IMR-90 (cell line): ENCODE data around the gene FBXW2. TPM values are rescaled to one million over a fixed set of nuclear protein-coding genes. Genes with fewer than 3 reads are reported as not detected.

ENCODE experiments used
- ATAC-seq: fragments of 200-7000 bp; cut with Tn5 transposase; 2 replicates; pipeline ENCODE4 v1.9.1; 2020; ENCODE audit warnings: low read depth, mild to moderate bottlenecking, moderate library complexity
- BruUV-seq: library from RNA; stranded (reverse); fragments of 400-500 nt; replicated peaks from 2 replicates; lab custom pipeline; 2021; lab: Mats Ljungman, UMichigan
- CTCF ChIA-PET: fragments of 300-600 bp; formaldehyde crosslinking; extraction: SDS; loops from one replicate; lab custom pipeline; 2021; ENCODE audit warnings: antibody characterized with exemption; lab: Yijun Ruan, JAX
- POLR2A ChIA-PET: fragments of 300-600 bp; sonication (Branson Sonifier 250); formaldehyde crosslinking; loops from one replicate; lab custom pipeline; 2022; ENCODE audit warnings: antibody characterized with exemption; ENCODE audit not compliant: unreplicated experiment; lab: Charles Lee
- DNase-seq: peaks from one replicate; pipeline ENCODE4 v3.0.0; 2013
- H2AFZ ChIP-seq: replicated peaks from 2 replicates; pipeline ENCODE3; 2013; ENCODE audit warnings: low read length, mild to moderate bottlenecking; ENCODE audit not compliant: poor library complexity
- H2AK5ac ChIP-seq: 2 replicates; pipeline ENCODE4 v1.6.1; 2013; ENCODE audit warnings: low read depth, low read length, inconsistent platforms
- H2AK9ac ChIP-seq: replicated peaks from 2 replicates; pipeline ENCODE3; 2013; ENCODE audit warnings: mild to moderate bottlenecking, low read depth, low read length, moderate library complexity; ENCODE audit not compliant: poor library complexity
- H2BK120ac ChIP-seq: 2 replicates; pipeline ENCODE4 v1.6.1; 2013; ENCODE audit warnings: low read depth, low read length, inconsistent platforms
- H2BK15ac ChIP-seq: 3 replicates; pipeline ENCODE4 v1.6.1; 2013; ENCODE audit warnings: low read depth, low read length, inconsistent platforms
- H2BK20ac ChIP-seq: 2 replicates; pipeline ENCODE4 v1.6.1; 2013; ENCODE audit warnings: low read depth, mild to moderate bottlenecking, inconsistent platforms, low read length, moderate library complexity
- H2BK5ac ChIP-seq: 2 replicates; pipeline ENCODE4 v1.6.1; 2013; ENCODE audit warnings: mild to moderate bottlenecking, low read depth, low read length, inconsistent platforms; ENCODE audit not compliant: poor library complexity, severe bottlenecking
- H3K14ac ChIP-seq: replicated peaks from 2 replicates; pipeline ENCODE4 v1.6.1; 2013; ENCODE audit warnings: low read depth, low read length, inconsistent platforms
- H3K18ac ChIP-seq: 2 replicates; pipeline ENCODE4 v1.6.1; 2013; ENCODE audit warnings: low read depth, low read length, control low read depth
- H3K23ac ChIP-seq: 2 replicates; pipeline ENCODE4 v1.6.1; 2013; ENCODE audit warnings: low read depth, low read length, inconsistent platforms
- H3K27ac ChIP-seq: 2 replicates; pipeline ENCODE4 v1.5.1; 2013; ENCODE audit warnings: mild to moderate bottlenecking, control low read depth, low read length; ENCODE audit not compliant: insufficient read depth
- H3K27me3 ChIP-seq: 2 replicates; pipeline ENCODE4 v1.6.1; 2013; ENCODE audit warnings: low read length; ENCODE audit not compliant: control insufficient read depth, insufficient read depth
- H3K36me3 ChIP-seq: 2 replicates; pipeline ENCODE4 v1.6.1; 2013; ENCODE audit warnings: low read length, mixed read lengths; ENCODE audit not compliant: control insufficient read depth, insufficient read depth
- H3K4ac ChIP-seq: 2 replicates; pipeline ENCODE4 v1.6.1; 2013; ENCODE audit warnings: low read depth, low read length, inconsistent platforms
- H3K4me1 ChIP-seq: 2 replicates; pipeline ENCODE4 v1.6.1; 2013; ENCODE audit warnings: low read length, mixed read lengths; ENCODE audit not compliant: control insufficient read depth, insufficient read depth
- H3K4me2 ChIP-seq: 2 replicates; pipeline ENCODE4 v1.6.1; 2013; ENCODE audit warnings: low read depth, mild to moderate bottlenecking, control low read depth, low read length, moderate library complexity
- H3K4me3 ChIP-seq: 2 replicates; pipeline ENCODE4 v1.5.1; 2013; ENCODE audit warnings: low read depth, mild to moderate bottlenecking, control low read depth, low read length, moderate library complexity; ENCODE audit not compliant: insufficient read depth
- H3K56ac ChIP-seq: 2 replicates; pipeline ENCODE4 v1.6.1; 2013; ENCODE audit warnings: low read length, inconsistent platforms; ENCODE audit not compliant: insufficient read depth; ENCODE audit errors: extremely low read depth
- H3K79me1 ChIP-seq, 2 experiments: 2 replicates each; pipeline ENCODE4 v1.6.1; 2013; ENCODE audit warnings: low read length in 2 of 2, inconsistent platforms in 1 of 2, low read depth in 1 of 2
- H3K9ac ChIP-seq: 2 replicates; pipeline ENCODE4 v1.6.1; 2013; ENCODE audit warnings: low read depth, low read length, control low read depth
- H3K9me1 ChIP-seq: 2 replicates; pipeline ENCODE4 v1.6.1; 2013; ENCODE audit warnings: low read length, inconsistent platforms; ENCODE audit not compliant: insufficient read depth
- H3K9me3 ChIP-seq: 2 replicates; pipeline ENCODE4 v1.6.1; 2013; ENCODE audit warnings: low read length; ENCODE audit not compliant: control insufficient read depth, insufficient read depth
- H4K20me1 ChIP-seq: 2 replicates; pipeline ENCODE4 v1.6.1; 2013; ENCODE audit warnings: low read length, inconsistent platforms; ENCODE audit not compliant: insufficient read depth
- H4K5ac ChIP-seq: 2 replicates; pipeline ENCODE4 v1.6.1; 2013; ENCODE audit warnings: mild to moderate bottlenecking, low read depth, low read length, control low read depth
- H4K8ac ChIP-seq, 2 experiments: 2 replicates each; pipeline ENCODE4 v1.6.1; 2013; ENCODE audit warnings: low read depth in 2 of 2, low read length in 2 of 2, control low read depth in 1 of 2, inconsistent platforms in 1 of 2
- H4K91ac ChIP-seq: 2 replicates; pipeline ENCODE4 v1.6.1; 2013; ENCODE audit warnings: low read depth, low read length, inconsistent platforms; ENCODE audit not compliant: insufficient read depth
- BHLHE40 ChIP-seq: fragments of 150-350 bp; IDR thresholded peaks from 2 replicates; pipeline ENCODE4 v1.6.1; 2016; ENCODE audit warnings: mild to moderate bottlenecking, low read depth, low read length
- CEBPB ChIP-seq: IDR thresholded peaks from 2 replicates; pipeline ENCODE4 v1.6.1; 2012; ENCODE audit warnings: low read depth, low read length, improper control_type of control experiment
- CHD1 ChIP-seq: IDR thresholded peaks from 2 replicates; pipeline ENCODE4 v1.6.1; 2012; ENCODE audit warnings: low read depth, low read length, improper control_type of control experiment
- ELK1 ChIP-seq: fragments of 150-350 bp; IDR thresholded peaks from 2 replicates; pipeline ENCODE4 v1.6.1; 2016; ENCODE audit warnings: low read depth, mild to moderate bottlenecking, low read length, moderate library complexity, borderline replicate concordance
- FOS ChIP-seq: fragments of 150-350 bp; IDR thresholded peaks from 2 replicates; pipeline ENCODE4 v1.6.1; 2016; ENCODE audit warnings: low read depth, low read length
- POLR2A ChIP-seq: IDR thresholded peaks from 2 replicates; pipeline ENCODE4 v1.6.1; 2012; ENCODE audit warnings: mild to moderate bottlenecking, low read depth, low read length
- RAD21 ChIP-seq: IDR thresholded peaks from 2 replicates; pipeline ENCODE4 v1.6.1; 2012; ENCODE audit warnings: low read length, improper control_type of control experiment
- RFX5 ChIP-seq: IDR thresholded peaks from 2 replicates; pipeline ENCODE4 v1.8.0; 2012; ENCODE audit warnings: low read depth, mild to moderate bottlenecking, low read length, moderate library complexity
- WGBS, 2 experiments: methylation state at CpG; one replicate each; pipeline versions ENCODE4 v1.1.5 to v1.1.7; 2013; ENCODE audit warnings: missing lambda C conversion rate in 2 of 2; ENCODE audit not compliant: insufficient read length in 1 of 2; ENCODE audit errors: extremely low coverage in 2 of 2; 5-methylcytosine and 5-hydroxymethylcytosine counted together
- dilution Hi-C: fragments of 300-500 bp; cut with HindIII; formaldehyde crosslinking; loops from one replicate; pipeline ENCODE4 v1.14.3; 2018; ENCODE audit warnings: low sequenced_read_pairs; ENCODE audit not compliant: unreplicated experiment
- in situ Hi-C: fragments of 300-500 bp; cut with MboI; formaldehyde crosslinking; loops from 3 replicates; pipeline ENCODE4 v1.14.3; 2019; ENCODE audit warnings: low sequenced_read_pairs, inconsistent platforms, mixed read lengths
- intact Hi-C: fragments of 100-400 bp; cut with micrococcal nuclease; formaldehyde crosslinking; loops from 2 replicates; pipeline ENCODE4 v1.10.0; 2022
- polyA plus RNA-seq, 3 experiments: library from polyadenylated mRNA; depleted of rRNA; stranded (reverse); fragments of >200 nt; gene quantifications; 2 replicates each; pipeline ENCODE4 v1.2.3, GENCODE V29; 2012; ENCODE audit warnings: low replicate concordance in 1 of 3
- total RNA-seq: library from RNA; depleted of rRNA; stranded (reverse); fragments of >200 nt; gene quantifications from 2 replicates; pipeline ENCODE4 v1.2.3, GENCODE V29; 2012
- TF ChIP-seq, protein P1 (sequence below): conservative IDR thresholded peaks from 2 replicates; pipeline ENCODE4 v1.5.1; 2012; ENCODE audit warnings: mild to moderate bottlenecking, low read depth, low read length, improper control_type of control experiment

FBXW2 gene
- total and polyA plus RNA-seq, 2 of the 4 experiments (the other 2 are of a cell fraction): 27.1 to 43.5 TPM

DNA sequence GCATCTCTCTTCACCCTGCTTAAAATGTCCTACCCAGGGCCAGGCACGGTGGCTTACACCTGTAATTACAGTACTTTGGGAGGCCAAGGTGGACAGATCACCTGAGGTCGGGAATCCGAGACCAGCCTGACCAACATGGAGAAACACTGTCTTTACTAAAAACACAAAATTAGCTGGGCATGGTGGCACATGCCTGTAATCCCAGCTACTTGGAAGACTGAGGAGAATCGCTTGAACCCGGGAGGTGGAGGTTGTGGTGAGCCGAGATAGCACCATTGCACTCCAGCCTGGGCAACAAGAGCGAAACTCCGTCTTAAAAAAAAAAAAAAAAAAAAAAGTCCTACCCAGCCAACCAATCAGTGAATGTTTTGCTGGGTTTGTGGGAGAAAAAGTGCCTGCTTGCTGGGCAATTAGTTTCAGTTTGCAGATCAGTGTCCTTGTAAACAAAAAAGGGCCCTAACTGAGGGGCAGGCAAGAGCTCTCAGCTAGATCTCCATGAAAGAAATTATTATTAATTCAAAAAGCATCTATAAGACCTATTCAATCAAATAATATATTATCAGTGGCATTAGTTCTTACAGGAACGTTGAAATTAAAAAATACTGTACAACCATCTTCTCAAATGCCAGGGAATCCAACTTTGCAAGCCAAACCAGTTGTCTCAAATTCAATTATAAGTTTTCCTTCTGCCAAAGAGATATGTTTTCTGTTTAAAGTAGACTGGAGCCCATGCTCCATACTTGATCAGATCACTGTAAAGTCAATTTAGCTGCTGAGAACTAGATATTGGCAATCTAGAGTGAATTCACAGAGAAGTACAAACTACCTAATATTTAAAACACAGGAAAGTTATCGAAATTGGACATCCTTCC lies 82.9 kb downstream of the FBXW2 start:
- no peak overlapping the region for H2AFZ ChIP-seq
- peaks cover 16 to 59% of the 10 kb centered on the region in 2 experiments; a peak in 3 of 4 replicates for H3K79me1 ChIP-seq
- peak overlapping the region; percentile 11; the same call in 1 of the 2 replicates for H3K4ac ChIP-seq
- no peak overlapping the region for H2BK5ac ChIP-seq
- TF ChIP-seq RFX5: no peak
- TF ChIP-seq RAD21: no peak
- no peak for TF ChIP-seq BHLHE40
- no peak for TF ChIP-seq FOS
- TF ChIP-seq CHD1: no peak
- TF ChIP-seq, protein P1, sequence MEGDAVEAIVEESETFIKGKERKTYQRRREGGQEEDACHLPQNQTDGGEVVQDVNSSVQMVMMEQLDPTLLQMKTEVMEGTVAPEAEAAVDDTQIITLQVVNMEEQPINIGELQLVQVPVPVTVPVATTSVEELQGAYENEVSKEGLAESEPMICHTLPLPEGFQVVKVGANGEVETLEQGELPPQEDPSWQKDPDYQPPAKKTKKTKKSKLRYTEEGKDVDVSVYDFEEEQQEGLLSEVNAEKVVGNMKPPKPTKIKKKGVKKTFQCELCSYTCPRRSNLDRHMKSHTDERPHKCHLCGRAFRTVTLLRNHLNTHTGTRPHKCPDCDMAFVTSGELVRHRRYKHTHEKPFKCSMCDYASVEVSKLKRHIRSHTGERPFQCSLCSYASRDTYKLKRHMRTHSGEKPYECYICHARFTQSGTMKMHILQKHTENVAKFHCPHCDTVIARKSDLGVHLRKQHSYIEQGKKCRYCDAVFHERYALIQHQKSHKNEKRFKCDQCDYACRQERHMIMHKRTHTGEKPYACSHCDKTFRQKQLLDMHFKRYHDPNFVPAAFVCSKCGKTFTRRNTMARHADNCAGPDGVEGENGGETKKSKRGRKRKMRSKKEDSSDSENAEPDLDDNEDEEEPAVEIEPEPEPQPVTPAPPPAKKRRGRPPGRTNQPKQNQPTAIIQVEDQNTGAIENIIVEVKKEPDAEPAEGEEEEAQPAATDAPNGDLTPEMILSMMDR: no peak
- no peak for TF ChIP-seq POLR2A
- TF ChIP-seq CEBPB: no peak
- TF ChIP-seq ELK1: no peak
- peak overlapping the region; percentile 1; the same call in 1 of the 2 replicates for H3K18ac ChIP-seq
- H4K91ac ChIP-seq: no peak overlapping the region
- no peak overlapping the region; a peak in 1 of 4 replicates for H4K8ac ChIP-seq
- no TSS peak for BruUV-seq
- H2AK5ac ChIP-seq: no peak overlapping the region
- H2BK120ac ChIP-seq: no peak overlapping the region
- H3K27me3 ChIP-seq: no peaks in the 10 kb centered on the region
- peak; percentile 39 for DNase-seq
- no peak overlapping the region for H2BK15ac ChIP-seq
- 0 out of 2 replicates have a peak overlapping the region, but pooled peaks have one; percentile 12 for H3K9ac ChIP-seq
- WGBS, 2 experiments: 86% methylated on average over 1 of the region's 10 CpGs; no CpG with 5 or more reads in 1 of the 2 experiments
- in situ Hi-C loops (no loop called here), intact Hi-C loops (no loop called here), dilution Hi-C loops (no loop called here)
- ChIA-PET CTCF (interaction anchor here (0.6 kb wide), 2 partner anchors 20 to 88 kb away, joined by 3 to 6 read pairs; no protein-coding TSS in a partner anchor), POLR2A (interaction anchor here (0.6 kb wide), 1 partner anchor 121 kb away, joined by 3 read pairs; no protein-coding TSS in a partner anchor)
- no peak overlapping the region for H3K56ac ChIP-seq
- no peaks in the 10 kb centered on the region for H3K9me3 ChIP-seq
- H3K23ac ChIP-seq: peak overlapping the region; percentile 31; the same call in 1 of the 2 replicates
- no peaks in the 10 kb centered on the region for H4K20me1 ChIP-seq
- H3K4me2 ChIP-seq: peak overlapping the region; percentile 82
- no peak overlapping the region for H2BK20ac ChIP-seq
- ATAC-seq: no peak
- 0 out of 2 replicates have a peak overlapping the region, but pooled peaks have one; percentile 5 for H4K5ac ChIP-seq
- no peak overlapping the region for H3K4me3 ChIP-seq
- no peak overlapping the region for H2AK9ac ChIP-seq
- no peak overlapping the region for H3K14ac ChIP-seq
- H3K9me1 ChIP-seq: peaks cover 3% of the 10 kb centered on the region; the same call in 1 of the 2 replicates
- H3K4me1 ChIP-seq: peaks cover 12% of the 10 kb centered on the region
- peak overlapping the region; percentile 3; the same call in 1 of the 2 replicates for H3K27ac ChIP-seq
- H3K36me3 ChIP-seq: no peaks in the 10 kb centered on the region
